Activated naive CD4-positive, alpha-beta T cell treated with anti-CD3 and anti-CD28 coated beads, Interleukin-2, amount 50 U/mL, for 72 hours (primary cell): ENCODE measurements around the gene EBI3. TPM values are rescaled to one million over a fixed set of nuclear protein-coding genes. Genes with fewer than 3 reads are reported as not detected.
"Not testable (repeated sequence)": the region's sequence is repeated elsewhere in the genome, so short reads cannot be mapped to it uniquely, and the experiment has no call there.

Experiments used
- ATAC-seq, 2 donors: fragments of 150-1000 bp; cut with Tn5 transposase; 2 replicates each; pipeline ENCODE4 v1.10.0; 2021; ENCODE audit warnings: mild to moderate bottlenecking in 2 of 2, moderate library complexity in 2 of 2
- DNase-seq, 2 donors: peaks; one replicate each; pipeline ENCODE4 v3.0.0; 2021 to 2022; ENCODE audit warnings: low spot score in 2 of 2
- H3K27ac Mint-ChIP-seq, 2 donors: one replicate each; pipeline ENCODE4 v1.8.0; 2022; ENCODE audit warnings: mild to moderate bottlenecking in 2 of 2, mixed read lengths in 2 of 2
- H3K36me3 Mint-ChIP-seq, 2 donors: one replicate each; pipeline ENCODE4 v1.8.0; 2022; ENCODE audit warnings: mixed read lengths in 2 of 2
- H3K9me3 Mint-ChIP-seq, 2 donors: one replicate each; pipeline ENCODE4 v1.8.0; 2022; ENCODE audit warnings: mixed read lengths in 2 of 2
- total RNA-seq, 2 donors: library from RNA; stranded (reverse); gene quantifications; one replicate each; pipeline ENCODE4 v1.2.3, GENCODE V29; 2022

EBI3 gene
- total RNA-seq, 2 donors from 2014 or later: 1.4 to 34.9 TPM

DNA sequence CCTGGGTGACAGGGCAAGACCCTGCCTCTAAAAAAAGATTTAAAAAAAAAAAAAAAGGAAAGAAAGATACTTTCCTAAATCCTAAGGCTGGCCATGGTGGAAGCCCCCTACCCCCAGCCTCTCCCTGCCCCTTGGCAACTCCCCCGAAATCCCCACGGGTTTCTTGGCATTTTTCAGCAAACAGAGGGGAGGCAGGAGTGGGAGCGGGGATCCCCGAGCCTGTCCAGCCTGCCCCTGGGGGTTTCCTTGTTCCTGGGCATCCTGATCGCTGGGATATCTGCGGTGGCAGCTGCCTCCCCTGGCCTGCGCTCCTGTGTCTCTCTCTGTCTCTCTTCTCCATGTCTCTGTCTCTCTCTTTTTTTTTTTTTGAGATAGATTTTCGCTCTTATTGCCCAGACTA is 3.4 kb upstream of the EBI3 start:
- DNase-seq (no peak), ATAC-seq (no peak)
- no peaks in the 10 kb centered on the region for H3K9me3 Mint-ChIP-seq
- H3K27ac Mint-ChIP-seq: no peak overlapping the region
- H3K36me3 Mint-ChIP-seq: no peaks in the 10 kb centered on the region

DNA sequence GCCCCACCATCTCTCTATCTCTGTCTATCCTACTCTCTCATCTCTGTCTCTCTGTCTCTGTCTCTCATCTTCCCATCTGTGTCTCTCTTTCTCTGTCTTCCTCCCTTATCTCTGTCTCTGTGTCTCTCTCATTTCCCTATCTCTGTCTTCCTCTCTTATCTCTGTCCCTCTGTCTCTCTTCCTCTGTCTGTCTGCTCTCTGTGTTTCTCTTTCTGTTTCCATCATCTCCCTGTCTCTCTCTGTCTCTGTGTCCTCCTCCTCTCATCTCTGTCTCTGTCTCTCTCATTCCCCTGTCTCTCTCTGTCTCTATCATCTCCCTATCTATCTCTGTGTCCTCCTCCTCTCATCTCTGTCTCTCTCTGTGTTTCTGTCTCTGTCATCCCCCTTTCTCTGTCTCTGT is 1.6 kb upstream of the EBI3 start:
- DNase-seq: no peak
- no peak overlapping the region for H3K27ac Mint-ChIP-seq
- H3K9me3 Mint-ChIP-seq: no peaks in the 10 kb centered on the region
- H3K36me3 Mint-ChIP-seq: no peaks in the 10 kb centered on the region
- no peak for ATAC-seq

DNA sequence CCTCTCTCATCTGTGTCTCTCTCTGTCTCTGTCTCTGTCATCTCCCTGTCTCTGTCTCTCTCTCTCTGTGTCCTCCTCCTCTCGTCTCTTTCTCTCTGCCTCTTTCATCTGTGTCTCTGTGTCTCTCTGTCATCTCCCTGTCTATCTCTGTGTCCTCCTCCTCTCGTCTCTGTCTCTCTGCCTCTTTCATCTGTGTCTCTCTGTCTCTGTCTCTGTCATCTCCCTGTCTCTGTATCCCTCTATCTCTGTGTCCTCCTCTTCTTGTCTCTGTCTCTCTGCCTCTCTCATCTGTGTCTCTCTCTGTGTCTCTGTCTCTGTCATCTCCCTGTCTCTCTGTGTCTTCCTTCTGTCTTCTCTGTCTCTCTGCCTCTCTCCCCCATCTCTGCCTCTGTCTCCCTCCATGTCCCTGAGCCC is 551 bp upstream of the EBI3 start:
- DNase-seq: no peak
- no peaks in the 10 kb centered on the region for H3K9me3 Mint-ChIP-seq
- ATAC-seq: no peak
- H3K36me3 Mint-ChIP-seq: no peaks in the 10 kb centered on the region
- H3K27ac Mint-ChIP-seq: no peak overlapping the region

DNA sequence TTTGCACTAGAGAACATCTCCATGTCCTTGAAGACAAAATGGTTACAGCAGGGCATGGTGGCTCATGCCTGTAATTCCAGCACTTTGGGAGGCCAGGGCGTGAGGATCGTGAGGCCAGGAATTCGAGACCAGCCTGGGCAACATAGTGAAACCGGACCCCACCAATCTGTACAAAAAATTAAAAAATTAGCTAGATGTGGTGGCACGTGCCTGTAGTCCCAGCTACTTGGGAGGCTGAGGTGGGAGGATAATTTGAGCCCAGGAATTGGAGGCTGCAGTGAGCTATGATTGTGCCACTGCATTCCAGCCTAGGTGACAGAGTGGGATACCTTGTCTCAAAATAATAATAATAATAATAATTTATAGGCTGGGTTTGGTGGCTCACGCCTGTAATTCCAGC is 914 bp downstream of the EBI3 start:
- H3K9me3 Mint-ChIP-seq, H3K27ac Mint-ChIP-seq: not testable (repeated sequence)

GRCh38 chr19:4231521-4231920 is 2.2 kb downstream of the EBI3 start:
- DNase-seq, H3K9me3 Mint-ChIP-seq, H3K27ac Mint-ChIP-seq, ATAC-seq, H3K36me3 Mint-ChIP-seq: not testable (repeated sequence)

More for the DNA sequence above, 914 bp downstream of the EBI3 start:
- not testable (repeated sequence) for H3K36me3 Mint-ChIP-seq, ATAC-seq, DNase-seq

GRCh38 chr19:4232139-4232538 is 2.8 kb downstream of the EBI3 start:
- not testable (repeated sequence) for DNase-seq, ATAC-seq, H3K27ac Mint-ChIP-seq, H3K9me3 Mint-ChIP-seq, H3K36me3 Mint-ChIP-seq

GRCh38 chr19:4232614-4233281 is 3.4 kb downstream of the EBI3 start:
- DNase-seq (no peak), ATAC-seq (no peak)
- H3K9me3 Mint-ChIP-seq: no peaks in the 10 kb centered on the region

GRCh38 chr19:4233282-4233853 is 4.0 kb downstream of the EBI3 start:
- ATAC-seq (peak; percentile 34 to 55), DNase-seq (peak; percentile 81 to 91)
- Mint-ChIP-seq H3K9me3 (no peaks in the 10 kb centered on the region), H3K27ac (no peak overlapping the region), H3K36me3 (no peaks in the 10 kb centered on the region)

More at GRCh38 chr19:4232614-4233281, 3.4 kb downstream of the EBI3 start:
- no peak overlapping the region for H3K27ac Mint-ChIP-seq
- H3K36me3 Mint-ChIP-seq: no peaks in the 10 kb centered on the region

DNA sequence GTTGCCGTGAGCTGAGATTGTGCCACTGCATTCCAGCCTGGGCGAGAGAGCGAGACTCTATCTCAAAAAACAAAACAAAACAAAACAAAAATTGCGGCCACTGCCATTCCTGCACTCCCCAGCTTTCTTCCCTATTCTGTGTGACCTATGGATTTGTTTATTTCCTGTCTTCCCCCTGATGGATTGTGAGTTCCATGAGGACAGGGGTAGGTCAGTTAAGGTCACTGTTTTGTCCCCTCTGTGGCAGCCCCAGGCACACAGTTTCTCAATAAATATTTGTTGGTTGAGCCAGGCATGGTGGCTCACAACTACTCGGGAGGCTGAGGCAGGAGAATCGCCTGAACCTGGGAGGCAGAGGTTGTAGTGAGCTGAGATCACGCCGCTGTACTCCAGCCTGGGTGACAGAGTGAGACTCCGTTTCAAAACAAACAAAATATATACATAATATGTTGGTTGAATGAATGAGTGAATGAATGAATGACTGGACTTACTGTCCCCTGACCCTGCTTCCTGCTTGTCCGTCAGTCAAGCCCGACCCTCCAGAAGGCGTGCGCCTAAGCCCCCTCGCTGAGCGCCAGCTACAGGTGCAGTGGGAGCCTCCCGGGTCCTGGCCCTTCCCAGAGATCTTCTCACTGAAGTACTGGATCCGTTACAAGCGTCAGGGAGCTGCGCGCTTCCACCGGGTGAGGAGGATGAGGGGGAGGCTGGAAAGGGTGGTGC is 5.0 kb downstream of the EBI3 start:
- Mint-ChIP-seq H3K27ac (no peak overlapping the region), H3K36me3 (no peaks in the 10 kb centered on the region), H3K9me3 (no peaks in the 10 kb centered on the region)
- no peak for ATAC-seq
- no peak for DNase-seq

GRCh38 chr19:4234862-4235201 is 5.5 kb downstream of the EBI3 start:
- DNase-seq (no peak), ATAC-seq (no peak)
- Mint-ChIP-seq H3K36me3 (no peaks in the 10 kb centered on the region), H3K27ac (no peak overlapping the region), H3K9me3 (no peaks in the 10 kb centered on the region)

DNA sequence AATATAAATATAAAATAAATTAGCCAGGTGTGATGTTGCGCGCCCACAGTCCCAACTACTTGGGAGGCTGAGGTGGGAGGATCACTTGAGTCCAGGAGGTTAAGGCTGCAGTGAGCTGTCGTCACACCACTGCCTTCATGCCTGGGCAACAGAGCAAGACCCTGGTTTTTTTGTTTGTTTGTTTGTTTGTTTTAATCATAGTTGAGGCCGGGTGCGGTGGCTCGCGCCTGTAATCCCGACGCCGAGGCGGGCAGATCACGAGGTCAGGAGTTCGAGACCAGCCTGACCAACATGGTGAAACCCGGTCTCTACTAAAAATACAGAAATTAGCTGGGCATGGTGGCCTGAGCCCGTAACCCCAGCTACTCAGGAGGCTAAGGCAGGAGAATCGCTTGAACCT is 8.2 kb downstream of the EBI3 start:
- H3K27ac Mint-ChIP-seq, H3K36me3 Mint-ChIP-seq, H3K9me3 Mint-ChIP-seq, ATAC-seq, DNase-seq: not testable (repeated sequence)

GRCh38 chr19:4238831-4239230 is 9.5 kb downstream of the EBI3 start:
- no peak overlapping the region for H3K27ac Mint-ChIP-seq
- peaks cover 5% of the 10 kb centered on the region in 2 donors for H3K9me3 Mint-ChIP-seq
- peaks cover 7 to 8% of the 10 kb centered on the region in 2 donors for H3K36me3 Mint-ChIP-seq
- no peak for ATAC-seq
- no peak for DNase-seq

DNA sequence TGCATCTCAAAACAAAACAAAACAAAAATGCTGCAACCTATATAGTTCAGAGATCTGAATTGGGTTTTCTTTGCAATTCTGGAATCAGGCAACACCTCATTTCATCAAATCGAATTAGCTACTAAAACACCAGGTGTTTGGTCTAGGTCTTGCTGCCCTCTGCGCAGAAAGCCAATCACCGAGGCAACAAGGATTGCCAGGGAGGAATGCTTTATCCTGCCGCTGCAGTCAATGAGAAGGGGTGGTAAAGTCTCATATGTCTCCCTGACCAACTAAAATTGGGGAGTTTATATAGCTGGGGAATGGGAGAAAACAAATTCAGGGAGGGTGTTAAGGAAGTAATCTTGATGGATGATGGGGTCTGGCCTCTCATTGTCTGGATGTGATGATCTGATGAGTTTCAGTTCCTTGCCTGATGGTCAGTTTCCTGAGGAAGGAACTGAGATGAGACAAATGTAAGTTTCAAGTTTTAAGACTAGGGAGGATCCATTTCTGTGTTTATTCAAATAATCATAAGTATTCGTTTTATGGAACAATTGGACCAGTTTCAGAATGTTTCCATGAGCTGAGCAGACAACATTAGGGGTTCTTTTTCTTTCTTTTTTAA is 12.6 kb downstream of the EBI3 start:
- Mint-ChIP-seq H3K9me3 (peaks cover 5% of the 10 kb centered on the region in 2 donors), H3K27ac (no peak overlapping the region), H3K36me3 (peaks cover 7 to 13% of the 10 kb centered on the region in 2 donors)
- DNase-seq (no peak), ATAC-seq (no peak)

DNA sequence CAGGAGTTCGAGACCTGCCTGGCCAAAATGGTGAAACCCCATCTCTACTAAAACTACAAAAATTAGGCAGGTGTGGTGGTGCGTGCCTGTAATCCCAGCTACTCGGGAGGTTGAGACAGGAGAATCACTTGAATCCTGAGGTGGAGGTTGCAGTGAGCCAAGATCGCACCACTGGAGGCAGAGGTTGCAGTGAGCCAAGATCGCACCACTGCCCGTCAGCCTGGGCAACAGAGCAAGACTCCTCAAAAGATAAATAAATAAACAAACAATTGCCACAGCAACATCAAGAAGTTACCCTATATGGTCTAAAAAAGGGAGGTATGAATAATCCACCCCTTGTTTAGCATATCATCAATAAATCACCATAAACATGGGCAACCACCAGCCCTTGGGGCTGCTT is 16.6 kb downstream of the EBI3 start:
- H3K9me3 Mint-ChIP-seq, DNase-seq, ATAC-seq: not testable (repeated sequence)
- peaks cover 25 to 28% of the 10 kb centered on the region in 2 donors for H3K36me3 Mint-ChIP-seq
- H3K27ac Mint-ChIP-seq: peak overlapping the region; percentile 98 to 99

DNA sequence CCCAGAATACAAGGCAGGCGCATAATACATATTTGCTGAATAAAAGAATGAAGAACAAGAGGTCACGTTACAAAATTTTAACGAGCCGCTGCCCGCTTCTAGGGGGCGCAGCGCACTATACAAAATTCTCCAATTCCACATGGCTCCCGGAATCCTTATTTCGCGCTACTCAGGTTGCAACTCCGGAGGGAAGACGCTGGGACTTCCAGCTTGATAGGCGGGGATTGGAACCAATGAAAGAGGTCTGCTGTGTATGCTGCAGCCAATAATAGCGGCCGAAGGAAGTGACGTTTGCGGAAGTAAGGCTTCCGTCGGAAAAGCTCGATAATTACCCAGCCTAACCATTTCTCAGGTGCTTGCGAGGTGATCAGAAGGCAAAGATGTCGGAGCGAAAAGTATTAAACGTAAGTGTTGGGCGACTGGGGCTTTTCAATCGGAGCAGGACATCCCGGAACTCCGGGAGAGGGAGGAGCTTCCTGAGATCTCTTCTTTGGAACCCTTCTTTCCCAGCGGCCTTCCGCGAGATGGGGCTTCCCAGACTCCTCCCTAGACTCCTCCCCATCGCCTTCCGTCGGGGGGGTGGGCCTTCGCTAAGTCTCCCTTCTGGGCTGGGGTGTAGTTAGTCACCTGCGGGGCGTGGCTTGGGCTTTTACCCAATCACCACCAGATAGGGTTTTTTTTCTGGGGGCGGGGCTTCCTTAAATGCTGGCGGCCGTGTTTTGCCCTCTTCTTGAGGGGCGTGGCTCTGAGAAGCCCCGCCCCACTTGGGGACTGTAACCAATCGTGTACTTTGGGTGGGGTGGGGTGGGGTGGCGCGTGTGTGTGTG is 17.7 kb downstream of the EBI3 start, which contains the start of gene YJU2:
Gene YJU2 (plus strand): TSS at position 314 of the 827 bp plus-strand sequence. CDS start 67 bp downstream, at position 381.
- H3K27ac Mint-ChIP-seq: peak within 1 kb of the TSS; percentile 98 to 99
- ATAC-seq (peak; percentile 94 to 97), DNase-seq (peak; percentile 97 to 99)
- peaks cover 22 to 28% of the 10 kb centered on the region in 2 donors for H3K36me3 Mint-ChIP-seq
- H3K9me3 Mint-ChIP-seq: peaks cover 1 to 2% of the 10 kb centered on the region in 2 donors

GRCh38 chr19:4256563-4256962 is 27.2 kb downstream of the EBI3 start:
- DNase-seq: no peak
- H3K9me3 Mint-ChIP-seq: peaks cover 0 to 7% of the 10 kb centered on the region in 2 donors
- peaks cover 20 to 33% of the 10 kb centered on the region in 2 donors for H3K36me3 Mint-ChIP-seq

More at GRCh38 chr19:4256563-4256962, 27.2 kb downstream of the EBI3 start:
- H3K27ac Mint-ChIP-seq: no peak overlapping the region
- ATAC-seq: peak in 1 of 2 donors; percentile 37
